Measurements from ENCODE around the gene ADGB.
"Not testable (repeated sequence)": the region's sequence is repeated elsewhere in the genome, so short reads cannot be mapped to it uniquely, and the experiment has no call there.

The ADGB gene

DNA sequence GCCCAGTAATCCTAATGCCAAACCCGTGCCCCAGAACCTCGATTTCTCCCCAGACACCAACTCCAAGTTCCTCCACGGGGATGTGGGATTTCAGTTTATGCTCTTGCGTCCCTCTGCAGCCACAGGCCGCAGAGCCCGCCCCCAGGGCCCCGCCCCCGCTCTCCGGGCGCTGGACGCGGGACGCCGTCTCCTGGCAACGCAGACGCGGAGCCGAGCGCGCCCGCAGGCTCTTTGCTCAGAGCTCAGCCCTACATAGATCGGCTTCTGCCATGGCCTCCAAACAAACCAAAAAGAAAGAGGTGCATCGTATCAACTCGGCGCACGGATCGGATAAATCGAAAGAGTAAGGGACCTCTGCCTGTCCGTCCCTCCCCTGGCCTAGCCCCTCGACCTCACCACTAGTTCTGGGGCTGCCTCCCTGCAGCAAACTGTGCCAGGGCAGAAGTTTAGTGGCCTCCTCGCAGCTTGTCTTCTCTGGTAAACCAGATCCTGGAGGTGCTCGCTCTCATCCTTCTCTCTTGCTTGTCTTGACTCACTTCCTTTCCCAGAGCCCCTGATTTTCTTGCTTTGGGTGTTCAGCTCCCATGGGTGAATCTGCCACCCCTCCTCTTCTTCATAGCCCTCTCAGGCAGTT lies at the start of gene ADGB:
Gene ADGB, plus strand, starts transcription at position 201 of the 634 bp plus-strand sequence. Its CDS starts 69 bp downstream, at position 270.
- no peak for DNase-seq

DNA sequence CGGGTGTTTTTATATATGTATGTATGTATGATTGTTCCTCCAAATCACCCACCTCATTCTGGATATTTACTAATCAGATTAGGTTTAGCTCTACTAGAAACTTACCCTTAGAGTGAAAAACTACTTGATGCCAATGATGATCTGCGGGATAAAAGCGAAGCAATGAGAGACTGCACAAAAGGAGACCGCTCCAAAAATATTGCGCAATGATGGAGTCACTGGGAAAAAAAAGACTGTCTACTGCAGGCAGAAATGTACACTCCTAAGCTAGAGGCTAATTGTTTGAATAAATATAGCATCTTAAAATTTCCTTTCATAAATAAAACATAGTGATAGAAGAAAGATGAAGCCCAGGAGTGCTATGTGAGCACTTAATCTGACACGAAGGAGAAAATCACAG lies 47.9 kb upstream of the ADGB start:
- no peak for DNase-seq

GRCh38 chr6:146551545-146551944 lies 47.2 kb upstream of the ADGB start:
- no peak for DNase-seq

DNA sequence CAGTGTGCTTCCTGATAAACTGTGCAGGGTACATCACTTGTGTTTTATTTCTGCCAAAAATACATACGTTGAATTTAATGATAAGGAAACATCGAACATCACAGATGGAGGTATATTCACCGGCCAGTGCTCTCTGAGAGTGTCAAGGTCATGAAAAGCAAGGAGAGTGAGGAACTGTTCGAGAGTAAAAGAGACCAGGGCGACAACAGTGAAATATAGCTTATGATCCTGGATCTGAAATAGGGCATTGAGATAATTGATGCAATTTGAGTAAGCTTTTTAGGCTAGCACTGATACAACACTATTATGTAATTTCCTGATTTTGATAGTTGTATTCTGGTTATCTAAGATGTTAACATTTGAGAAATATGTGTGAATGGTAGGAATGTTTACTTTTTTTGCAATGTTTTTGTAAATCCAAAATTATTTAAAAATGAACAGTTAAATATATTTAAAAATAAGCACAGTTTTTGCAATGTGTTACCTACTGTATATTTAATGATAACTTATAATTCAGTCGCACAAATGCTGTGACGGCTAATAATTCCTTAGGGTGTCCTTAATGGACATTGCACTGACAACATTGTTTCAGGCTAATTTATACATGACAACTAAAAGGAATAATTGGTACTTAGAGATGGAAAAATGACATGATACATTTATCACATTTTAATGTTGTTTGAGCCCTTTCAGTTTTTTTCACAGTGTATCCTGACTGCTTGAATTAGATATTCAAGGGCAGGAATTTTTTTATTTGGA lies 45.2 kb upstream of the ADGB start:
- no peak for DNase-seq

- no peak for DNase-seq
Observed at GRCh38 chr6:146560607-146561006, 38.2 kb upstream of the ADGB start.

- not testable (repeated sequence) for DNase-seq
Observed at GRCh38 chr6:146566661-146567060, 32.1 kb upstream of the ADGB start.

DNA sequence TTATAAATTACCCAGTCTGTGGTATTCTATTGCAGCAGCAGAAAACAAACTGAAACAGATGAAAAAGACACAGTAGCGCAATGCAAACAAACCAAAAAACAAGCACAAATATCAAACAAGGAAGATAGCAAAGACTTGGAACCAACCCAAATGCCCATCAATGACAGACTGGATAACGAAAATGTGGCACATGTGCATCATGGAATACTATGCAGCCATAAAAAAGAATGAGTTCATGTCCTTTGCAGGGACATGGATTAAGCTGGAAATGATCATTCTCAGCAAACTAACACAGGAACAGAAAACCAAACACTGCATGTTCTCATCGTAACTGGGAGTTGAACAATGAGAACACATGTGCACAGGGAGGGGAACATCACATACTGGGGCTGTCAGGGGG lies 30.2 kb upstream of the ADGB start:
- not testable (repeated sequence) for DNase-seq

DNA sequence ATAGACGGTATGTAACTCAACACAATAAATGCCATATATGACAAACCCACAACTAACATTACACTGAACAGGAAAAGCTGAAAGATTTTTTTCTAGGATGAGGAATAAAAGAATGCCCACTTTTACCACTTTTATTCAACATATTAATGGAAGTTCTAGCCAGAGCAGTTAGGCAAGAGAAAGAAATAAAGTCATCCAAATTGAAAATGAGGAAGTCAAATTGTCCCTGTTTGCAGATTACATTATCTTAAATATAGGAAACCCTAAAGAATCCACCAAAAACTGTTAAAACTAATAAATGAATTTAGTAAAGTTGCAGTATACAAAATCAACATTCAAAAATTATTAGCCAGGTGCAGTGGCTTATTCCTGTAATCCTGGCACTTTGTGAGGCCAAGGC lies 24.6 kb upstream of the ADGB start:
- no peak for DNase-seq

DNA sequence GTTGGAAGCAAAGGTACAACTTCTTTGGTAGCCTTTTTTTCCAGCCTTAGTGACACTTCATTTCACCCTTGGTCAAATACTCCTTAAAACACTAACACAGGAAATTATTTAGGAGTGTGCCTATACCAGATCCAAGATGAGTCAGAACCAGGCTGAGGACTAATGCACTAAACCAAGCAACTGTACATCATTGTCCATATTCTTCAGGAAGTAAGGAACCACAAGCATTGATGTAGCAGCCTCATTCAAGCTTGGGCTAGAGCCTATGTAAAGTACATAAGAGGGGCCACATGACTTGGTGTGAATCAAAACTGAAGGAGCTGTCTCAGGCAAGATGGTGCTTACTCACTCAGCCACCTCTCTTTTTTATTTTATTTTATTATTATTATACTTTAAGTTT lies 20.7 kb upstream of the ADGB start:
- DNase-seq: no peak

- no peak for DNase-seq
Observed at GRCh38 chr6:146581968-146582367, 16.8 kb upstream of the ADGB start.

- no peak for DNase-seq
Observed at GRCh38 chr6:146582857-146583256, 15.9 kb upstream of the ADGB start.

GRCh38 chr6:146583966-146584365 lies 14.8 kb upstream of the ADGB start:
- DNase-seq: no peak

- DNase-seq: no peak
Observed at GRCh38 chr6:146587459-146587858, 11.3 kb upstream of the ADGB start.

DNA sequence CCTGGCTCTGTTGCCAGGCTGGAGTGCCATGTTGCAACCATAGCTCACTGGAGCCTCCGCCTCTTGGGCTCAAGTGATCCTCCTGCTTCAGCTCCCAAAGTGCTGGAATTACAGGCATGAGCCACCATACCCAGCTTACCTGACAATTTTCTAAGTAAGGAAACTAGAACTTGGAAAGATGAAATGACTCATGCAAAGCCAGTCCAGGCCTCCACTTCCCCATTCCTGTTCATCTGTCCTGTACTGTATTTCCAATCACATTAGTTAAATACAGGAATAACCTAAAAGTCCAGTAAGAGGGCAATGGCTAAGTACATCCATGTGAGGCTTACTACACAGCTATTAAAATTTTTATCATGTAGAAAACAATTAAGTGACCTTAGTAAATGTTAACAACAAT lies 8.3 kb upstream of the ADGB start:
- DNase-seq: no peak

GRCh38 chr6:146592451-146592850 lies 6.3 kb upstream of the ADGB start:
- DNase-seq: no peak

DNA sequence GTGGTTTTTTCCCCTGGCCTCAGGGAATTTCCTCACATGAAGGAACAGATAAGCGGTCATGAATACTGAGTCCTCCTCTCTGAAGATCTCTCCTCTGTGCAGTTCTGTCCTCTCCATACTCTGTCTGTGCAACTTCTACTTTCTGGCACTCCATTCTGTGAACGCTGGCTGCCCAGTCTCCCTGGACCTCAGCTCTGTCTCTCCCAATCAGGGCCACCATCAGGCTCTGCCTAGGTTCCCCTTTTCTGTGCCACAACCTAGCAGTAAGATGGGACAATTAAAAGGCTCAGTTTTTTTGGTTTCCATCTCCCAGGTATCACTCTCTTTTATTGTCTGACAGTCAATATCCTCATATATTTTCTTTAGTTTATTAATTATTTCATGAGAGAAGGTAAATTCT lies 4.8 kb upstream of the ADGB start:
- no peak for DNase-seq

GRCh38 chr6:146594495-146594894 lies 4.3 kb upstream of the ADGB start:
- DNase-seq: no peak

DNA sequence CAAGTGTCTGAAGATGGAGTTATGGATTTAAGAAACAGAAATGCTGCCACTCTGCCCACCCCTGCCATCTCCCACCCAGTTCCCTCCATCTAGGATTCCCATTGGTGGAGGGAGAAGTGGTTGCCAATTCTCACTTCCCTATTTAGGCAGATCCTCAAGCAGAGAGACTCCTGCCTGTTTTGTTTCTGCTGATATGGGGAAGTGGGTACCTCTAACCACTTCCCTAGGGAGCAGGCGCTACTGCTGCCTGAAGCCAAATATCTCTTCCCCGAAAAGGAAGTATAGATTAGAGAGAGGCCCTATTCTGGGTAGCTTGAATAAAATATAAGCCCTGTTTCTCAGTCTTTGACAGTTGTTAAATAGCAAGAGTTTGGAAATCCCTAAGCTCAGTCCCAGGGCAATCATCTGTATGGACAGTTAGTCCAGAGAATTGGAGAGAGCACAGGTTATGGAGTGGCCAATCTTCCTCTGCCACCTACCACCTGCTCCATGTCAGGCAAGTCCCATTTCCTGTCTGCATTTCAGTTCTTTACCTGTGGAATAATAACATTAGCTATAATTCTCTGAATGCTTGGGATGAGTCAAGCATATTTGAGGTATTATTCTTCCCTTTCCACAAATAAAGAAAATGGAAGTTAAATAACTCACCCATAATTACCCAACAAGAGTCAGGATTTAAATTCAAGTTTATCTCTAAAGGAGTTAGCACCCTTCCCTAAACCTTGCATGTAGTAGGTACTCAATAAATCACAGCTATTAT lies 2.6 kb upstream of the ADGB start:
- no peak for DNase-seq

- no peak for DNase-seq
Observed at GRCh38 chr6:146601352-146601751, 2.6 kb downstream of the ADGB start.

GRCh38 chr6:146602526-146602925 lies 3.8 kb downstream of the ADGB start:
- DNase-seq: no peak

DNA sequence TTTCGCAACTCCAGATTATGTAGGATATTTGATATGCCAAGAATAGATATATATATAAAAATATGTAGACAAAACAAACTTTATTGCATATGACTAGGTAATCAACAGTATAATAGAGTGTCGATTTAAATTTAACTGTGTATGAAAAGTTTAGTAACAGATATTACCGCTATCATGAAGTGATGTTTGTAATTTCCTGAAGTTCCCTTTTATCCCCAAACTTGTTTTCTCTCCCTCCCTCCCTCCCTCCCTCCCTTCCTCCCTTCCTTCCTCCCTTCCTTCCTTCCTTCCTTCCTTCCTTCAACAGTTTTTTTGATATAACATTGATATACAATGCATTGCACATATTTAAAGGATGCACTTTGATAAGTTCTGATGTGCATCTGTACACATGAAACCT lies 15.2 kb downstream of the ADGB start:
- DNase-seq: no peak

DNA sequence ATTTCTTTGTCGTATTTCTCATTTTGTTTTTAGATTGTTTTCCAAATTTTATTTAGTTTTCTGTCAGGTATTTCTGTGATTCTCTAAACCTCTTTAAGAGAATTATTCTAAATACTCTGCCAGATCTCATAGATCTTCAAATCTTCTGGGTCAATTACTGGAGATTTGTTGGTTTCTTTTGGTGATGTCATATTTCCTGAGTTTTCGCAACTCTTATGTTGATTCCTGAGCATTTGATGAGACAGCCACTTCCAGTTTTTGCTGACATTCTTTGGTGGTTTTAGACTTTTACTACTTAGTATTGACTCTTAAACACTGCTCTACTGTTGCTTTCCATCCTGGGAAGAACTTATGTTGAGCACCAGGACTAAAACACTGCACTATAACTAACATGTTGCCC lies 21.9 kb downstream of the ADGB start:
- no peak for DNase-seq

- DNase-seq: no peak
Observed at GRCh38 chr6:146628350-146628749, 29.6 kb downstream of the ADGB start.

- no peak for DNase-seq
Observed at GRCh38 chr6:146634022-146634421, 35.2 kb downstream of the ADGB start.

Measured in stimulated activated CD4-positive, alpha-beta T cell treated with anti-CD3 and anti-CD28 coated beads, Interleukin-2, amount 100 ng/mL, for 48 hours (primary cell).